Measurements from ENCODE around the gene TMEM54. TPM values are rescaled to one million over a fixed set of nuclear protein-coding genes. Genes with fewer than 3 reads are reported as not detected.

Gene TMEM54
- total RNA-seq (2021) (102 and 132 TPM in 2 replicates), Bru-seq, nascent RNA (percentile 54 among the genes with signal in this experiment), BruChase-seq, experiment 1, labeled RNA remaining after a 2-hour chase (percentile 51 among the genes with signal in this experiment), BruChase-seq, experiment 2, labeled RNA remaining after a 6-hour chase (percentile 66 among the genes with signal in this experiment)
- long read RNA-seq, transcript TMEM54-202 (6 exons, 999 nt), result major isoform, 208 of 249 reads
- long read RNA-seq, transcript TMEM54-204 (6 exons, 748 nt), result minor isoform, 7 of 249 reads
- long read RNA-seq, partial matches to known transcripts, result 6 of 249 reads
- long read RNA-seq, other reads (novel, unspliced or antisense), result 25 of 249 reads

DNA sequence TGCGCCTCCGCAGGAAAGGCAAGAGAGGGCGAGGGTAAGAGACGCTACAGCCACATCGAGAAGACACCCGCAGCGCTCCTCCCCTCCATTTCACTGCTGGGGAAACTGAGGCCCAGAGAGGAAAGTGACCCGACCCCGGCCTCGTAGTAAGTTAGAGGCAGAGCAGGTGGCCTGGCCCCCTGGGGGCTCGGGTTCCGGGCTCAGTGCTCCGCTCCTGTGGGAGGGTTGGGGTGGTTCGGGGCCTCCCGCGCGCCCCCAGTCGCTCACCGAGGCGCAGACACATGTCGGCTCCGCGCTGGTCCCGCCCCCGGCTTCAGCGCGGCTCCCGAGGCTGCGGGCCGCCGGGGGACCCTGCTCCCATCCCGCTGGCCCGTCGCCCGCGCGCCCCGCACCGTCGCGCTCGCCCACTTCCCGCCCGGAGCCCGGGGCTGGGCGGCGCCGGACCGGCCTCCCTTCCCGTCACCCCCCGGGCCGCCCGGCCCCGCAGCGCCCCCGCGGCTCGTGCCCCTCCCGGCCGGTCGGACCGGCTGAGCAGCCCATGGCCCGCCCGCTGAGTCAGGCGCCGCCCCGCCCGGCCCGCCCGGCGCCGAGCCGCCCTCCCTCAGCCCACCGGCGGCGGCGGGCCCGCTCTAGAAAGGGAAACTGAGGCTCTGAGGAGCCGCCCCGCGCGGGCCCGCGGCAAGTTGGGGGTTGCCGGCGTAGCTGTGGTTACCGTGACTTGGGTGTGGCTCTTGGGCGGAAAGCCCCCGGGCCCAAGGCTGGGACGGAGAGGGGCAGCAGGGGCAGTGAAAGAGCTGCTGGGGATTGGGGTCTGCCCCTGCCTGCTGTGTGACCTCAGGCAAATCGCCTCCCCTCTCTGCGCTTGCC, at the start of gene TMEM54:
Gene TMEM54 (minus strand): TSS at position 434 of the 867 bp plus-strand sequence. CDS start 151 bp downstream, at position 283.
- Histone ChIP-seq H3K9me3 (ENCODE audit: insufficient read depth, low read depth) (no peaks in the 10 kb centered on the region), H3F3A (ENCODE audit: insufficient read depth, low read depth) (peaks cover 14% of the 10 kb centered on the region; the same call in 1 of the 2 replicates), H3K27ac (no peak within 1 kb of the TSS), H3K4me1 (replicated peaks; ENCODE audit: insufficient read depth) (no peaks in the 10 kb centered on the region), H4K20me1 (ENCODE audit: insufficient read depth) (no peaks in the 10 kb centered on the region; the same call in 1 of the 2 replicates), H2AFZ (peak within 1 kb of the TSS; percentile 100), H3K36me3 (ENCODE audit: low read depth) (no peaks in the 10 kb centered on the region), H3K4me3 (peak within 1 kb of the TSS; percentile 97), H3K9me2 (ENCODE audit: insufficient read depth) (no peaks in the 10 kb centered on the region), H3K27me3 (ENCODE audit: insufficient read depth, low read depth) (no peaks in the 10 kb centered on the region), H3K79me2 (ENCODE audit: low read depth) (0 out of 2 replicates have a peak, but pooled peaks cover 8% of the 10 kb centered on the region), H3K4me2 (peak within 1 kb of the TSS; percentile 98)
- intact Hi-C loops (cut with micrococcal nuclease; ENCODE audit: unreplicated experiment), result no loop called here
- CTCF ChIA-PET, result no interaction called here
- TF ChIP-seq CTCF (conservative IDR thresholded peaks at IDR 0.05), result no peak
- TF ChIP-seq EZH2 (IDR thresholded peaks at IDR 0.05; ENCODE audit: low read depth), result no peak
- peak in 1 of 2 experiments; percentile 81 for DNase-seq
- TSS peak; percentile 78 for BruUV-seq (replicated peaks)
- POLR2A ChIA-PET (ENCODE audit: unreplicated experiment), result no interaction called here

DNA sequence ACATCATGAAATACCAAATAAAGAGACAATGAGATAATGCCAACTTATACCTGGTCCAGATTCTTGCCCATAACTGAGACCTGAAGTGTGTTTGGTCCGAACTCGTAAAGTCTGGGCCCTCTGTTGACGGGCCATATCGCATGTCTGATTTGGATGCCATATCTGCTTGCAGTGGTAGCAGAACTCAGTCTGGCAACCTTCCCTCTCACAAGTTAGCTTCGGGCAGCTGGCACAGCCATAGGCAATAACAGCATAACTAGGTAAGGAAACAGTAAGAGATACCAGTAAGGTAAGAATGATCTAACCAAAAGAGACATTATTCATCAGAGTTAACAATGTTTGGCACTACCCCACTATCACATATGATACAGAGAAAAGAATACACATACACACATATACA, 48.3 kb upstream of the TMEM54 start:
- Histone ChIP-seq H3F3A (ENCODE audit: insufficient read depth, low read depth) (peaks cover 17% of the 10 kb centered on the region), H2AFZ (no peak overlapping the region), H3K79me2 (ENCODE audit: low read depth) (peaks cover 27% of the 10 kb centered on the region), H3K4me3 (no peak overlapping the region), H3K27me3 (ENCODE audit: insufficient read depth, low read depth) (no peaks in the 10 kb centered on the region), H3K4me1 (replicated peaks; ENCODE audit: insufficient read depth) (peaks cover 25% of the 10 kb centered on the region), H3K4me2 (no peak overlapping the region), H3K9me3 (ENCODE audit: insufficient read depth, low read depth) (no peaks in the 10 kb centered on the region), H3K27ac (no peak overlapping the region), H4K20me1 (ENCODE audit: insufficient read depth) (no peaks in the 10 kb centered on the region; the same call in 1 of the 2 replicates), H3K9me2 (ENCODE audit: insufficient read depth) (no peaks in the 10 kb centered on the region), H3K36me3 (ENCODE audit: low read depth) (peaks cover 16% of the 10 kb centered on the region; the same call in 1 of the 2 replicates)
- TF ChIP-seq CTCF (conservative IDR thresholded peaks at IDR 0.05), result no peak
- TF ChIP-seq EZH2 (IDR thresholded peaks at IDR 0.05; ENCODE audit: low read depth), result no peak
- no TSS peak for BruUV-seq (replicated peaks)
- DNase-seq, result no peak
- intact Hi-C loops (cut with micrococcal nuclease; ENCODE audit: unreplicated experiment), result no loop called here
- POLR2A ChIA-PET (ENCODE audit: unreplicated experiment), result no interaction called here
- CTCF ChIA-PET, result no interaction called here

DNA sequence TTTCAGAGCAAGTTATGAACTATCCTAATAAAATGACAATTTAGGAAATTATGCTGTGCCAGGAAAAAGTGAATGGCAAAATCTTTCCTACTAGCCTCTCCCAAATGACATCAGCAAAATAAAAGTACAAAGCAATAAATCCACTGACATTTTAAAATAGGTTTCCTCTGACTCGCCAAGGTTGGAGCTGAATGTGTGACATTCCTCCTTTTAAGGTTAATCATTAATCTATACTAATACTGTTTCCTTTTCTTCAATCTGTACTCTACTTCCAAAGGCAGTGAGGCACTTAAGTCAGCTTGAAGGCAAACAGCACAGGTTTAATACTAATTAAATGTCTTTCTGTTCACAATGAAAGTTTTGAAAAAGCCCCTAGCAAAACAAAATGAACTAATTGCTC, 47.7 kb upstream of the TMEM54 start:
- intact Hi-C loops (cut with micrococcal nuclease; ENCODE audit: unreplicated experiment), result no loop called here
- DNase-seq, result no peak
- H3K4me1 ChIP-seq (replicated peaks; ENCODE audit: insufficient read depth), result peaks cover 19% of the 10 kb centered on the region
- TF ChIP-seq EZH2 (IDR thresholded peaks at IDR 0.05; ENCODE audit: low read depth), result no peak
- no peak for TF ChIP-seq CTCF (conservative IDR thresholded peaks at IDR 0.05)
- H3K27ac ChIP-seq, result peak overlapping the region; percentile 30; the same call in 1 of the 2 replicates
- ChIA-PET CTCF (no interaction called here), POLR2A (ENCODE audit: unreplicated experiment) (interaction anchor here (0.7 kb wide), 1 partner anchor 16 kb away, joined by 9 read pairs; the partner anchor contains the start of gene RNF19B)
- H3F3A ChIP-seq (ENCODE audit: insufficient read depth, low read depth), result peaks cover 10% of the 10 kb centered on the region
- H3K9me3 ChIP-seq (ENCODE audit: insufficient read depth, low read depth), result no peaks in the 10 kb centered on the region
- H3K4me2 ChIP-seq, result no peak overlapping the region
- no peak overlapping the region for H3K4me3 ChIP-seq
- H3K27me3 ChIP-seq (ENCODE audit: insufficient read depth, low read depth), result no peaks in the 10 kb centered on the region
- peaks cover 16% of the 10 kb centered on the region; the same call in 1 of the 2 replicates for H3K36me3 ChIP-seq (ENCODE audit: low read depth)
- no peaks in the 10 kb centered on the region for H3K9me2 ChIP-seq (ENCODE audit: insufficient read depth)
- no peaks in the 10 kb centered on the region; the same call in 1 of the 2 replicates for H4K20me1 ChIP-seq (ENCODE audit: insufficient read depth)
- no TSS peak for BruUV-seq (replicated peaks)
- H2AFZ ChIP-seq, result no peak overlapping the region
- H3K79me2 ChIP-seq (ENCODE audit: low read depth), result peaks cover 27% of the 10 kb centered on the region

Data from PC-9 (cell line).